ENCODE results near the gene MTMR3.

MTMR3 gene

GRCh38 chr22:29860006-29860766 is 22.8 kb upstream of the MTMR3 start:
- no peak for TF ChIP-seq CTCF (IDR thresholded peaks at IDR 0.05)

GRCh38 chr22:29861672-29862297 is 21.2 kb upstream of the MTMR3 start:
- TF ChIP-seq CTCF (IDR thresholded peaks at IDR 0.05): no peak

- no peak for TF ChIP-seq CTCF (IDR thresholded peaks at IDR 0.05)
Measured at GRCh38 chr22:29867260-29867659, 15.7 kb upstream of the MTMR3 start.

GRCh38 chr22:29867851-29868250 is 15.1 kb upstream of the MTMR3 start:
- no peak for TF ChIP-seq CTCF (IDR thresholded peaks at IDR 0.05)

- TF ChIP-seq CTCF (IDR thresholded peaks at IDR 0.05): no peak
Measured at GRCh38 chr22:29870574-29870973, 12.4 kb upstream of the MTMR3 start.

GRCh38 chr22:29871684-29872083 is 11.3 kb upstream of the MTMR3 start:
- TF ChIP-seq CTCF (IDR thresholded peaks at IDR 0.05): no peak

- TF ChIP-seq CTCF (IDR thresholded peaks at IDR 0.05): no peak
Measured at GRCh38 chr22:29872144-29872893, 10.7 kb upstream of the MTMR3 start.

Measured in LNCAP (cell line).